Measurements from ENCODE around the gene MAGI1.

- TF ChIP-seq GATA3 (IDR thresholded peaks at IDR 0.05; ENCODE audit: low read depth, low read length) (no peak), GATA2 (IDR thresholded peaks at IDR 0.05; ENCODE audit: low read depth, low read length) (no peak)
Measured at GRCh38 chr3:65411367-65411766, 627.4 kb downstream of the MAGI1 start.

Data from SH-SY5Y (cell line).